GM18867 (cell line): Measurements from ENCODE around the gene C4orf50.

Experiments
- ATAC-seq: cut with Tn5 transposase; IDR thresholded peaks from one replicate; pipeline ENCODE4 v1.9.1; 2021; ENCODE audit warnings: mild to moderate bottlenecking, moderate library complexity; ENCODE audit not compliant: unreplicated experiment

Gene C4orf50

GRCh38 chr4:5925419-5926200, 92.6 kb downstream of the C4orf50 start:
- no peak for ATAC-seq

DNA sequence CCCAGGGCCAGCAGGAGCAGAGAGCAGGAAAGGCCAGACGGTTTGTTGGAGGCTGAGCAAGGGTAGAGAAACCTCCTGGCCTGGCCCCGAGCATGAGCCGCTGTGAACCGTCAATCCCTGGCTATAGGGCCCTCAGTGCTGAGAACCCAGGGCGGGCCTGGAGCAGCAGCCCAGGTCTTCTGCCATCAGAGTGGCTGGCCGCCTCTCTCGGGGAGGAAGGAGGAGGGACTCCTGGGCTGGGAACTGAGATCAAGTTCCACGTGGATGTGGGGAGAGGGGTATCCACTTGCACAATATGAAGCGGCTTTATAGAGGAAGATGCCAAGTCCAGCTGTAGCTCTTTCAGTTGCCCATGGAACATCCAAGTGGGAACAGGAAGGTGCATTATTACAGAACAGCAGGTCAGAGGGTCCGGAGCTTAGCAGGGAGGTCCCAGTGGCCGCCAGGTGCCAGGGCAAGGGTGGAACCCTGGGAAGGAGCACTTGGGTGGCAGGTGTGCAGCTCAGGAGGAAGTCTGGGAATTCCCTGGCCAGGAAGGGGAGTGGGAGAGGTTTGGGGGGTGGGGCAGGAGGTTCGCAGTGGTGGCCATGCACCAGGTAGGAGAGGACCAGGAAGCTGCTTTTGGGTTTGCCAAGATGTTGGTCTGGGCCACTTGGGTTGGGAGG, 93.6 kb downstream of the C4orf50 start:
- no peak for ATAC-seq

DNA sequence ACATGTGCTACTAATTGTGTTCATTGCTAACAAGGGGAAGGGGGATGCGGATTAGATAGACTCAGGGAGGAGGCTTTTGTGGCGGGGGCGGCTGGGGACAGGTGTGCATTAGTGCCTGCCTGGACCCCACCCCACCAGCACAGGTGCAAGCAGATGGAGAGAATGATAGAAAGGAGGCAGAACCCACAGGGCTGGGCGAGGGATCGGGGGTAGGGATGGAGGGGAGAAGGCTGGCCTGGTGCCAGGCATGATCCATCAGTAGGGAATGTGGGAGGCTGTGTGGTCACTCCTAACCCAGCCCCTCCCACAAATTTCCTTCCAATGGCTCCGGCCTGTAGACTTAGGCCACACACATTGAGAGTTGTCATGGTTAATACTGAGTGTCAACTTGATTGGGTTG, 94.9 kb downstream of the C4orf50 start:
- ATAC-seq = no peak

GRCh38 chr4:5922556-5922955, 95.7 kb downstream of the C4orf50 start:
- ATAC-seq = no peak

- no peak for ATAC-seq
These were observed 96.2 kb downstream of the C4orf50 start for GRCh38 chr4:5921981-5922380.

DNA sequence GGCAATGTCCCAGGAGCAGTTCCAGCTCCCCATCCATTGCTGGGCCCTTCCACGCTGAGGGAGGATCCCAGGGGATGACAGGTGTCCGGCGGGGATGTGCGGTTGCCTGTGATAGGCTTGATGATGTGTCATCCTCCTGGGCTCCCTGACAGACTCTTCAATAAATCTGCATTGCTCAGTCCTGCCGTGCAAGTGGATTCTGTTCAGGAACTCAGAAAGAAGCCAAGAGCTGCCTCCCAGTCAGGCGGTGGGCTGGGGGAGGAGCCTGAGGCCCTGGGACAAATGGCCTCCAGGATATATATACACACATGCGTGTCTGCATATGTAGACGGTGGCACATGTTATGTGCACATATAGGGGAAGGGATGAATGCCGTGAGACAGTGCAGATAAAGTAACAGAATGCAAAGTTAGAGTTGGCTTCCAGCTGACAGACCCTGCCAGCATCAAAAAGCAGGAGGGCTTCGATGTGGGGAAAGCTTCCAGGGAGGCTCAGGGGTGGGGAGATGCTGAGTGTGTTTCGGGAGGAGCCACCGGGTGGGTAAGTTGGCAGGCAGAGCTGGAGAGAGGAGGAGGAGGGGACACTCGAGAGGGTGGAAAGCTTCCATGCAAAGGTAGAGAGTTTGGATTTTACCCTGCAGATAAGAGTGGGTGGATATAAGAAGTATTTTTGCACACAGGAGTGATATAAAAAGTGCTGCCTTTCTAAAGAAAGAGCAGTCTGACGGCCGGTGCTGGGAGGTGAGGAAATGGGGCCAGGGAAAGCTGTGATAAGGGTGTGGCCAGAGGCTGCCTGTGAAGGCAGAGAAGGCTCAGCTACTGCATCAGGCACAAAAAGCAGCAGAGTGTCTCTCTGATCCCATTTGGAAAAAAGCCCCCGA, 96.9 kb downstream of the C4orf50 start:
- ATAC-seq = no peak

DNA sequence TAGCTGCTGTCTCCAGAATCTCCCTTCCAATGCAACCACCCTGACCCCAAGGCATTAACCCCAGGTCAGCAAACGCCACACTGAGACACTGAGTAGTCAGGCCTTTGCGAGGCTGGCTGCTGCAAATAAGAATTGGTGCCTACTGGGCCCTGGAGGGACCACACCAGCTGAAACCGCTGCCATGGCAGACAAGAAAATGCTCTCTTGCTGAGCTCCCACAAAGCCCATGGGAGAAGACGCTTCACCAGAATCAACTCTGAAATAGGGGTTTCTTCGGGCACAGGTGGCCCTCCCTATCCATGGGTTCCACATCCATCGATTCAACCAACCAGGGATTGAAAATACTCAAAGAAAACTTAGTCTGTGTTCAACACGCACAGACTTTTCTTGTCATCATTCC, 98.7 kb downstream of the C4orf50 start:
- ATAC-seq = no peak

DNA sequence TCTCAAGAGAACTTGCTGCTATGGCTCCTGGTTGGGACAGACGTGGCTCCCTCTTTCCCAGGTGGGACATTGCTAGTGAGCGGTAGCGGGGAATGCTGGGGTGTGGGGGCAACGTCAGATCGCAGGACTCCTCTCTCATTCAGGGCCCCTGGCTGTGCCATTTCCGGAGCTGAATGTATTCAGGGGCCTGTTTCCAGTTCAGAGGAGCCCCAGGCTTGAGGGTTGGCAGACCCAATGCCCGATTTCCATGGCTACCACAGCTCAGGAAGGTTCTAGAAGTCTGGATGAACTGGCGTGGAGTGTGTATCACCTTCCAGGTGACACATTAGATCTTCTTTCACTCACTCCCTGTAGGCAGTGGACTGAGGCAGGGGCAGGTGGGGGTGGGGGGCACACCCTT, 99.2 kb downstream of the C4orf50 start:
- ATAC-seq = no peak

GRCh38 chr4:5918331-5918985, 99.8 kb downstream of the C4orf50 start:
- no peak for ATAC-seq

GRCh38 chr4:5917672-5918071, 100.6 kb downstream of the C4orf50 start:
- ATAC-seq = no peak

- no peak for ATAC-seq
These were observed 102.0 kb downstream of the C4orf50 start for GRCh38 chr4:5916229-5916628.

DNA sequence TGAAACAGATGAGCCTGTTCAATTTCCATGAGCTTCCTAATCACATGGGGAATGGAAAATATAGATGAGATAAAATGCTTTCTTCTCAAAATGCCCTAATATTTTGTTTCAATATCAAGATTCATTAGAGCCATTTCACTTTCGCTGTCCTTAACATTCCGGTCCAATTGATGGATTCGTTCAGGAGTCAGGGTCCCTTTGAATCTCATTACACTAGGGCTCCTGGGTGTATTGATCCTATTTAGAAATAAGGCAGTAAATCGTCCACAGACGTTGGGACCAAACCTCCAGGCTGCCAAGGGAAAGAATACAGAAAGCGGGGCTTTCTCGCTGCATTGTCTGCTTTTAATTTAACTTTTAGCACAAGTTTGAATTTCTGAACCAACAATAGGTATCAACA, 104.8 kb downstream of the C4orf50 start:
- no peak for ATAC-seq

DNA sequence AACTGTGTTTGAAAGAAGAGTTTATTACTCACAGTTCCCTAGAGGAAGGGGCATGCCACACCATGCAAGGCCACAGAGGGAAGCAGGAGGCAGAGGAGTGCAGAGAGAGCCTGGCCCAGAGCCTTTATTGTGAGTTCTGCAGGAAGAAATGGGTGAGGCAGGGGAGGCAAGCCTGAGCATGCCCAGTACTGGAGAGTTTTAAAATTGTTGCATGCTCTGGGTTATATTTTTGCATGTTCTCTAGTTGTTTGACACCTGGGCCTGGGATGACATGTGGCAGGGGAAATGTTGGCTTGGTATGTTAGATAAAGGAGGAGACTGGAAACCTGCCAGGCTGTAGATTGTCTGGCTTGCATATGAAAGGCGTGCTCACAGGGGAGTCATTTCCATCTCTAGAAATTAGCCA, 105.6 kb downstream of the C4orf50 start:
- ATAC-seq = no peak

- ATAC-seq = no peak
These were observed 109.3 kb downstream of the C4orf50 start for GRCh38 chr4:5908876-5909427.

DNA sequence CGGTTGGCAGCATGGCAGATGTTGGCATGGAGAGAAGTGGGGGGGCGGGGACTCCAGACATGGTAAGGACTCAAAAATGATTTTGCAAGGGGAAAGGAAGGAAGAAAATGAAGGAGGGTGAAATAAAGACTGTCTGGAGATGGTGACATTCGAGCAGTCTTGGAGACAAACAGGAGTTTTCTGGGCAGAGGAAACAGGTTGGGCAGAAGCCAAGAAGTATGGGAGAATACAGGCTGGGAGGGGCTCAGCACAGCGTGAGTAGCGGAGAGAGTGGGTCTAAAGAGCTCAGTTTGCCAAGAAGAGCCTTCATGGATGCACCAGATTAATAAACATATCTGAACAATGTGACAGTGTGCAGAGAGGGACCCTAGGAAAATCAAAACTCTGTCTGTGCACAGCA, 112.0 kb downstream of the C4orf50 start:
- ATAC-seq = no peak

DNA sequence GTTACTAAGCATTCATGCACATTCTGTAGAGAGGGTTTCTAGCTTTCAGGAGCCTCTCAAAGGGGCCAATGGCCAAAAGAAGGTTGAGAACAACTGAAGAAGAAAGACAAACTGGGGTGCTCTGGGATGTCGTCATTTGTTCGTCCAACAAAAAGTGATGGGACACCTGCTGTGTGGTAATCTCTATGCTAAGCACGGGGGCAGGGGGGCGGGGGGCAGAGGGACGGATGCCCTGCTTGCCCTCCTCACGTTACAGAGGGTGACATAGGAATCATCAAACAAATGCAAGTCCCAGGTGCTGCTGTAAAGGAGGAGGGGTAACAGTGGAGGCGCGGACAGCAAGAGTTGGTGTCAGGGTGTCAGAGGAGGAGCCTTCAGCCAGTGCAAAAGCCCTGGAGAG, 112.5 kb downstream of the C4orf50 start:
- no peak for ATAC-seq

DNA sequence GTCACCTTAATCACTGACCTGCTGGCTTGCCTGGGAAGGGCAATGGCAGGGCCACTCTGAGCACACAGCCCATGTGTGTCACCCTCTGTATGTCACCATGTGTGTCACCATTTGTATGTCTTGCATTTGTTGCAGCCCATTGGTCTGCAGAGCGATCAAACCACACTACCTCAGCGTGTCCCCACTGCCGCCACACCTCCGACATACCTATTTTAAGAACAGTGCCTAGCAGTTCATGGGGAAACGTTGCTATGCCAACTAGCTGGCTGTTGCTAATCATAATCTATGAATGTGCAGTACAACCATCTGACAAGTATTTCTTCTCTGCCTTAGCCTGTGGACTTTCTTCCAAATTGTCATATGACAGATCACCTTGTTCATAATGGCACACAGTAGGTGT, 117.4 kb downstream of the C4orf50 start:
- no peak for ATAC-seq

DNA sequence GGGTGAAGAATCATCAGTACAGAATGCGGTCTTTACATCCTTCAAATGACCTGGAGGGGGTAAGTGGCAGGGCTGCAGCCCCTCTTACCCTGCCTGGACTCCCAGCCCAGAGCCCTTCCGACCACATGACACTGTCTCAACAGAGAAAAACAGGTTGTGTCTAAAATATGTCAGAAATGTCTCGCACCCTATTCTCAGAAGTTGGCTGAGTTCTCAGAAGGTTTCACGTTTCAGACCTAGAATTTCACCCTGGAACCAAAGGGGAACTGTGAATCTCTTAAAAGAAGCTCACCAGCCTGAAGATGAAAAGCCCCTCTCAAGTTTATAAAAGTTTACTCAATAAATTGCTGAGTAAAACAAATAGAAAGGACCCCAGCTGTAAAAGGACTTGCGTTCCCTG, 118.3 kb downstream of the C4orf50 start:
- ATAC-seq = no peak

DNA sequence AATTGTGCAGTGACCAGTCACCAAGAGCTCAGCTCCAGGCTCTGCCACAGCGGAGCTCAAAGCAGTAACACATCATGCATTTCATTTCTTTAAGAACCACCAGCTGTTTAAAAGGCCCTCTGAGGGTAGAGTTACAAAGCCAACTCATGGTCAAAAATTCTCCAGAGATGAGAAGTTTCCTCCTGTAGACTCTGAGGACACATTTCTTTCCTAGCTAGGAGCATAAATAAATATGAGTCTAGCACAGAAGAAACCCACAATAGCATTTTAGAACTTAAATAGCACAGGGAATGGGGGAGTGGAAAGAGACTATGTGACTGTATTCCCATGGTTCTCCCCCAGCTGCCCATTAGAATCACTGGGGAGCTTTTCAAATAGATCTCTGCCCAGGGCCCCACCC, 118.8 kb downstream of the C4orf50 start:
- ATAC-seq = no peak

GRCh38 chr4:5897674-5898073, 120.6 kb downstream of the C4orf50 start:
- no peak for ATAC-seq

DNA sequence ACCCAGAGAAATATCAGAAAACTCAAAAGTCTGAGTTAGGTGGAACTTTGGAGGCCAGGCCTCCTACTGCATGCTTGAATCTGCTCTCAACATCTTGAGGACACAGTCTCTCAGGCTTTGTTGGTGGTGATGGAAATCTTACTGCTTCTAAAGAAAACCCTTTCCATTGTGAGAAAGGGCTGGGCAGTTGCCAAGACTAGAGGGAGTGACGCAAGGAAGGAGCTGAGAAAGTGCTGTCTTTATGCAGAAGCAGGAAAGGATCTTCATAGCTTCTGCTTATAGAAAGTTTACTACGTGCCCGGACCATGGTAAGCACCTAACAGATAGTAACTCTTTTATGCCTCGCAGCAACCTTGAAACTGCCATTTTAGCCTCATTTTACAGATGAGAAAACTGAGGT, 122.9 kb downstream of the C4orf50 start:
- ATAC-seq = no peak
